DMS79 treated with DMSO at 0.1 percent for 48 hours (cell line): Measurements from ENCODE around the gene PTGFRN.

Source experiments
- DNase-seq: peaks from one replicate; lab custom pipeline; 2025; lab: John Stamatoyannopoulos, UW

PTGFRN gene

DNA sequence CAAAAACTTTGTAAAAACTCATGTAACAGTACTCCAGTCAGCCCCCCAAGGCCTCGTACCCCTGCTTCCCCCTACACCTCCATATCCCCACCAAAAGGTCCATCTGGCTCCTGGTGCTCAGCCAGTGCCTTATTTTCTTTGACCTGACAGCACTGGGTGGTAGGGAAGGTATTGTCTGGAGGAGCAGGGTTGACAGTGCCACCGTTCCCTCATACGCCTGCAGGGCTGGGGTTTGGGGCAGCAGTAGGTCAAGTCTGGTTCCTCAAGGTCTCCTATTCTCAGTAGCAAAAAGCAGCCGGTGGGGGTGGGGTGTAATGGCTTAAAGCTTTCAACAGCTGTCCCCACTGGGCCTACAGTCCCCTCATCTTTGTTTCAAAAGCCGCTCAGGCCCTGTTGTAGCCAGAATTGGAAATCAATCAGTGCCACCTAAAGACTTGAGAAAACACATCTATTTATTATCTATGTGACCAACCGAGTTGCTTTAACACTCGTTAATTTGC, 125.1 kb downstream of the PTGFRN start:
- DNase-seq: no peak

GRCh38 chr1:117036018-117036461, 126.3 kb downstream of the PTGFRN start:
- no peak for DNase-seq

DNA sequence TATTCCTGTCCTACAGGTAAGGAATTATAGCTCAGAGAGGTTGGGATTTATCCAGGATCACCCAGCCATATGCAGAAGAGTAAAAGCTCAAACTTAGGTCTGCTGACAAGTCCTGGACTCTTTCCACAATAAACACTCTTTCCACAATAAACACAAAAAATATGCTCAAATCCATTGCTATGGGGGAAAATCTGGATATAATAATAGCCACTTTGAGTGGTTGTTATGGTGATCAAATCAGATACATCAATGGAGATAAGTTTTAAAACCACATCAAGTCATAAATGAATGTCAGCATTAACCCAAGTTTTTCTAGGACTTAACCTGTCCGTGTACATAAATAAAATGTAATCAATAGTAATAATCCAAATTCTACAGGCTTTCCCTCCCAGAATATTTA, 128.1 kb downstream of the PTGFRN start:
- DNase-seq: no peak

GRCh38 chr1:117038236-117038635, 128.5 kb downstream of the PTGFRN start:
- no peak for DNase-seq
